ENCODE results near the gene ARHGEF37.
"Not testable (repeated sequence)": the region's sequence is repeated elsewhere in the genome, so short reads cannot be mapped to it uniquely, and the experiment has no call there.

ARHGEF37 gene

GRCh38 chr5:149584121-149584520 is 2.8 kb downstream of the ARHGEF37 start:
- H3K36me3 ChIP-seq (ENCODE audit: control insufficient read depth in 1 of 2, insufficient read depth in 2 of 2, low read length in 2 of 2) = no peaks in the 10 kb centered on the region
- H3K4me1 ChIP-seq (ENCODE audit: control insufficient read depth in 1 of 2, insufficient read depth in 2 of 2, low read length in 2 of 2) = peaks cover 26 to 39% of the 10 kb centered on the region in 2 donors
- no peak overlapping the region for H3K4me3 ChIP-seq (ENCODE audit: low read depth in 1 of 2, low read length in 2 of 2)
- no peaks in the 10 kb centered on the region for H3K9me3 ChIP-seq (ENCODE audit: control insufficient read depth in 1 of 2, low read length in 2 of 2)
- H3K27ac ChIP-seq (ENCODE audit: low read depth, low read length) = no peak overlapping the region
- no peak overlapping the region for H3K9ac ChIP-seq (ENCODE audit: low read depth in 1 of 2, low read length in 2 of 2)
- H3K27me3 ChIP-seq (ENCODE audit: control insufficient read depth in 1 of 2, insufficient read depth in 2 of 2, low read length in 2 of 2) = no peaks in the 10 kb centered on the region

GRCh38 chr5:149585910-149586309 is 4.6 kb downstream of the ARHGEF37 start:
- H3K27ac ChIP-seq (ENCODE audit: low read depth, low read length) = no peak overlapping the region
- no peak overlapping the region for H3K9ac ChIP-seq (ENCODE audit: low read depth in 1 of 2, low read length in 2 of 2)
- peaks cover 20 to 32% of the 10 kb centered on the region in 2 donors for H3K4me1 ChIP-seq (ENCODE audit: control insufficient read depth in 1 of 2, insufficient read depth in 2 of 2, low read length in 2 of 2)
- no peaks in the 10 kb centered on the region for H3K27me3 ChIP-seq (ENCODE audit: control insufficient read depth in 1 of 2, insufficient read depth in 2 of 2, low read length in 2 of 2)
- H3K36me3 ChIP-seq (ENCODE audit: control insufficient read depth in 1 of 2, insufficient read depth in 2 of 2, low read length in 2 of 2) = no peaks in the 10 kb centered on the region
- H3K9me3 ChIP-seq (ENCODE audit: control insufficient read depth in 1 of 2, low read length in 2 of 2) = no peaks in the 10 kb centered on the region
- no peak overlapping the region for H3K4me3 ChIP-seq (ENCODE audit: low read depth in 1 of 2, low read length in 2 of 2)

- Histone ChIP-seq H3K36me3 (ENCODE audit: control insufficient read depth in 1 of 2, insufficient read depth in 2 of 2, low read length in 2 of 2) (no peaks in the 10 kb centered on the region), H3K9me3 (ENCODE audit: control insufficient read depth in 1 of 2, low read length in 2 of 2) (no peaks in the 10 kb centered on the region), H3K4me1 (ENCODE audit: control insufficient read depth in 1 of 2, insufficient read depth in 2 of 2, low read length in 2 of 2) (peaks cover 19 to 29% of the 10 kb centered on the region in 2 donors), H3K27ac (ENCODE audit: low read depth, low read length) (no peak overlapping the region), H3K4me3 (ENCODE audit: low read depth in 1 of 2, low read length in 2 of 2) (no peak overlapping the region), H3K27me3 (ENCODE audit: control insufficient read depth in 1 of 2, insufficient read depth in 2 of 2, low read length in 2 of 2) (no peaks in the 10 kb centered on the region), H3K9ac (ENCODE audit: low read depth in 1 of 2, low read length in 2 of 2) (no peak overlapping the region)
Measured at GRCh38 chr5:149586708-149587318, 5.5 kb downstream of the ARHGEF37 start.

- Histone ChIP-seq H3K9ac (ENCODE audit: low read depth in 1 of 2, low read length in 2 of 2) (no peak overlapping the region), H3K27ac (ENCODE audit: low read depth, low read length) (no peak overlapping the region), H3K36me3 (ENCODE audit: control insufficient read depth in 1 of 2, insufficient read depth in 2 of 2, low read length in 2 of 2) (no peaks in the 10 kb centered on the region), H3K4me3 (ENCODE audit: low read depth in 1 of 2, low read length in 2 of 2) (no peak overlapping the region), H3K4me1 (ENCODE audit: control insufficient read depth in 1 of 2, insufficient read depth in 2 of 2, low read length in 2 of 2) (peaks cover 11% of the 10 kb centered on the region in 2 donors), H3K9me3 (ENCODE audit: control insufficient read depth in 1 of 2, low read length in 2 of 2) (no peaks in the 10 kb centered on the region), H3K27me3 (ENCODE audit: control insufficient read depth in 1 of 2, insufficient read depth in 2 of 2, low read length in 2 of 2) (no peaks in the 10 kb centered on the region)
Measured at GRCh38 chr5:149588936-149589335, 7.6 kb downstream of the ARHGEF37 start.

GRCh38 chr5:149593370-149593769 is 12.1 kb downstream of the ARHGEF37 start:
- no peak overlapping the region for H3K27ac ChIP-seq (ENCODE audit: low read depth, low read length)
- H3K27me3 ChIP-seq (ENCODE audit: control insufficient read depth in 1 of 2, insufficient read depth in 2 of 2, low read length in 2 of 2) = no peaks in the 10 kb centered on the region
- no peaks in the 10 kb centered on the region for H3K4me1 ChIP-seq (ENCODE audit: control insufficient read depth in 1 of 2, insufficient read depth in 2 of 2, low read length in 2 of 2)
- H3K9me3 ChIP-seq (ENCODE audit: control insufficient read depth in 1 of 2, low read length in 2 of 2) = no peaks in the 10 kb centered on the region
- H3K36me3 ChIP-seq (ENCODE audit: control insufficient read depth in 1 of 2, insufficient read depth in 2 of 2, low read length in 2 of 2) = peaks cover 0 to 5% of the 10 kb centered on the region in 2 donors
- no peak overlapping the region for H3K4me3 ChIP-seq (ENCODE audit: low read depth in 1 of 2, low read length in 2 of 2)
- no peak overlapping the region for H3K9ac ChIP-seq (ENCODE audit: low read depth in 1 of 2, low read length in 2 of 2)

- no peaks in the 10 kb centered on the region for H3K27me3 ChIP-seq (ENCODE audit: control insufficient read depth in 1 of 2, insufficient read depth in 2 of 2, low read length in 2 of 2)
- peaks cover 0 to 7% of the 10 kb centered on the region in 2 donors for H3K36me3 ChIP-seq (ENCODE audit: control insufficient read depth in 1 of 2, insufficient read depth in 2 of 2, low read length in 2 of 2)
- H3K4me1 ChIP-seq (ENCODE audit: control insufficient read depth in 1 of 2, insufficient read depth in 2 of 2, low read length in 2 of 2) = no peaks in the 10 kb centered on the region
- no peak overlapping the region for H3K27ac ChIP-seq (ENCODE audit: low read depth, low read length)
- no peak overlapping the region for H3K9ac ChIP-seq (ENCODE audit: low read depth in 1 of 2, low read length in 2 of 2)
- H3K4me3 ChIP-seq (ENCODE audit: low read depth in 1 of 2, low read length in 2 of 2) = no peak overlapping the region
- no peaks in the 10 kb centered on the region for H3K9me3 ChIP-seq (ENCODE audit: control insufficient read depth in 1 of 2, low read length in 2 of 2)
Measured at GRCh38 chr5:149594206-149594895, 13.1 kb downstream of the ARHGEF37 start.

- not testable (repeated sequence) for H3K27ac ChIP-seq (ENCODE audit: low read depth, low read length); H3K4me1 ChIP-seq (ENCODE audit: control insufficient read depth in 1 of 2, insufficient read depth in 2 of 2, low read length in 2 of 2); H3K36me3 ChIP-seq (ENCODE audit: control insufficient read depth in 1 of 2, insufficient read depth in 2 of 2, low read length in 2 of 2); H3K27me3 ChIP-seq (ENCODE audit: control insufficient read depth in 1 of 2, insufficient read depth in 2 of 2, low read length in 2 of 2); H3K4me3 ChIP-seq (ENCODE audit: low read depth in 1 of 2, low read length in 2 of 2); H3K9ac ChIP-seq (ENCODE audit: low read depth in 1 of 2, low read length in 2 of 2); H3K9me3 ChIP-seq (ENCODE audit: control insufficient read depth in 1 of 2, low read length in 2 of 2)
Measured at GRCh38 chr5:149595105-149595504, 13.8 kb downstream of the ARHGEF37 start.

- no peaks in the 10 kb centered on the region for H3K9me3 ChIP-seq (ENCODE audit: control insufficient read depth in 1 of 2, low read length in 2 of 2)
- no peaks in the 10 kb centered on the region for H3K4me1 ChIP-seq (ENCODE audit: control insufficient read depth in 1 of 2, insufficient read depth in 2 of 2, low read length in 2 of 2)
- H3K4me3 ChIP-seq (ENCODE audit: low read depth in 1 of 2, low read length in 2 of 2) = no peak overlapping the region
- H3K27ac ChIP-seq (ENCODE audit: low read depth, low read length) = no peak overlapping the region
- no peak overlapping the region for H3K9ac ChIP-seq (ENCODE audit: low read depth in 1 of 2, low read length in 2 of 2)
- H3K36me3 ChIP-seq (ENCODE audit: control insufficient read depth in 1 of 2, insufficient read depth in 2 of 2, low read length in 2 of 2) = peaks cover 6 to 15% of the 10 kb centered on the region in 2 donors
- H3K27me3 ChIP-seq (ENCODE audit: control insufficient read depth in 1 of 2, insufficient read depth in 2 of 2, low read length in 2 of 2) = no peaks in the 10 kb centered on the region
Measured at GRCh38 chr5:149596712-149597111, 15.4 kb downstream of the ARHGEF37 start.

- no peak overlapping the region for H3K4me3 ChIP-seq (ENCODE audit: low read depth in 1 of 2, low read length in 2 of 2)
- no peak overlapping the region for H3K9ac ChIP-seq (ENCODE audit: low read depth in 1 of 2, low read length in 2 of 2)
- H3K4me1 ChIP-seq (ENCODE audit: control insufficient read depth in 1 of 2, insufficient read depth in 2 of 2, low read length in 2 of 2) = no peaks in the 10 kb centered on the region
- H3K9me3 ChIP-seq (ENCODE audit: control insufficient read depth in 1 of 2, low read length in 2 of 2) = no peaks in the 10 kb centered on the region
- peaks cover 6 to 16% of the 10 kb centered on the region in 2 donors for H3K36me3 ChIP-seq (ENCODE audit: control insufficient read depth in 1 of 2, insufficient read depth in 2 of 2, low read length in 2 of 2)
- H3K27ac ChIP-seq (ENCODE audit: low read depth, low read length) = no peak overlapping the region
- no peaks in the 10 kb centered on the region for H3K27me3 ChIP-seq (ENCODE audit: control insufficient read depth in 1 of 2, insufficient read depth in 2 of 2, low read length in 2 of 2)
Measured at GRCh38 chr5:149597618-149598017, 16.3 kb downstream of the ARHGEF37 start.

GRCh38 chr5:149598234-149598633 is 16.9 kb downstream of the ARHGEF37 start:
- not testable (repeated sequence) for H3K4me3 ChIP-seq (ENCODE audit: low read depth in 1 of 2, low read length in 2 of 2); H3K4me1 ChIP-seq (ENCODE audit: control insufficient read depth in 1 of 2, insufficient read depth in 2 of 2, low read length in 2 of 2); H3K9ac ChIP-seq (ENCODE audit: low read depth in 1 of 2, low read length in 2 of 2); H3K9me3 ChIP-seq (ENCODE audit: control insufficient read depth in 1 of 2, low read length in 2 of 2); H3K27me3 ChIP-seq (ENCODE audit: control insufficient read depth in 1 of 2, insufficient read depth in 2 of 2, low read length in 2 of 2); H3K27ac ChIP-seq (ENCODE audit: low read depth, low read length)
- peaks cover 6 to 16% of the 10 kb centered on the region in 2 donors for H3K36me3 ChIP-seq (ENCODE audit: control insufficient read depth in 1 of 2, insufficient read depth in 2 of 2, low read length in 2 of 2)
